ENCODE data around the gene GPR33. TPM values are rescaled to one million over a fixed set of nuclear protein-coding genes. Genes with fewer than 3 reads are reported as not detected.

GPR33 gene
- total RNA-seq, 1 experiment from 2014 or later, result not detected

DNA sequence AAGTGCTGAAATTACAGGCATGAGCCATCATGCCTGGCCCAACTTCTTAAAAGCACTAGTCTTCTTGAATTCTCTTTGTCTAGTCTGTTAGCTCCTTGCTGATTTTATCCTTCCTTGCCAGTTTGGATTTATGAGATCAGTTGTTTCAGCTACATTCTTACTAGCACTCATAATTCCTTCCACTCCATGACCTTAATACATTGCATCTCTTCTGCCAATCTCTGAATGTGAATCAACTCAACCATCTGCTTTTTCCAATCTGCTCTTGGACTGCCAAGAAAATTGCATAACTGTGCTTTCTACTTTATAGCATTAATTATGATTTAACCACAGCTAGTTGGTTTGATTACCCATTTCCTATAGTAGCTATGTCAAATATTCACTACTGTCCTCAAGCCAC lies 52.6 kb downstream of the GPR33 start:
- BruUV-seq (replicated peaks), result no TSS peak
- H3K4me3 ChIP-seq (replicated peaks in 1 of 2; ENCODE audit: low read depth in 1 of 2, low read length in 2 of 2), result no peak overlapping the region
- H3K9ac ChIP-seq (ENCODE audit: low read length), result no peak overlapping the region
- ChIA-PET RAD21 (ENCODE audit: low non-redundant PET in 1 of 2, low total read pairs in 2 of 2, uncharacterized antibody in 2 of 2, unreplicated experiment in 2 of 2) (no interaction called here), CTCF (no interaction called here), POLR2A (interaction anchor here (2.3 kb wide), 1 partner anchor 15 kb away, joined by 10 read pairs; the partner anchor contains the start of gene HEATR5A)
- H2AFZ ChIP-seq (ENCODE audit: low read depth, low read length, poor library complexity, severe bottlenecking), result no peak overlapping the region
- TF ChIP-seq ZNF274 (IDR thresholded peaks at IDR 0.05; ENCODE audit: low read depth, low read length) (no peak), FOSL1 (IDR thresholded peaks at IDR 0.05; ENCODE audit: low read depth) (no peak), POLR2AphosphoS5 (IDR thresholded peaks at IDR 0.05; ENCODE audit: low read depth, low read length) (no peak), ZFX (IDR thresholded peaks at IDR 0.05) (no peak), RAD21 (IDR thresholded peaks at IDR 0.05; ENCODE audit: low read depth) (no peak), YY1 (IDR thresholded peaks at IDR 0.05; ENCODE audit: extremely low read depth, insufficient replicate concordance, low read depth, low read length) (no peak), EGR1 (IDR thresholded peaks at IDR 0.05; ENCODE audit: low read depth) (no peak), JUND (IDR thresholded peaks at IDR 0.05) (no peak), EZH2 (IDR thresholded peaks at IDR 0.05) (no peak), CEBPB (IDR thresholded peaks at IDR 0.05; ENCODE audit: low read depth) (no peak), EZH2phosphoT487 (IDR thresholded peaks at IDR 0.05; ENCODE audit: borderline replicate concordance) (no peak), SIN3A (IDR thresholded peaks at IDR 0.05; ENCODE audit: low read depth) (no peak), ELF1 (IDR thresholded peaks at IDR 0.05; ENCODE audit: borderline replicate concordance, low read depth) (no peak), SRF (IDR thresholded peaks at IDR 0.05; ENCODE audit: low read depth) (no peak), TCF7L2 (IDR thresholded peaks at IDR 0.05; ENCODE audit: borderline replicate concordance, extremely low read depth, insufficient read depth, insufficient read length) (no peak), CBX3 (IDR thresholded peaks at IDR 0.05; ENCODE audit: low read depth) (no peak)
- TF ChIP-seq, protein P1, sequence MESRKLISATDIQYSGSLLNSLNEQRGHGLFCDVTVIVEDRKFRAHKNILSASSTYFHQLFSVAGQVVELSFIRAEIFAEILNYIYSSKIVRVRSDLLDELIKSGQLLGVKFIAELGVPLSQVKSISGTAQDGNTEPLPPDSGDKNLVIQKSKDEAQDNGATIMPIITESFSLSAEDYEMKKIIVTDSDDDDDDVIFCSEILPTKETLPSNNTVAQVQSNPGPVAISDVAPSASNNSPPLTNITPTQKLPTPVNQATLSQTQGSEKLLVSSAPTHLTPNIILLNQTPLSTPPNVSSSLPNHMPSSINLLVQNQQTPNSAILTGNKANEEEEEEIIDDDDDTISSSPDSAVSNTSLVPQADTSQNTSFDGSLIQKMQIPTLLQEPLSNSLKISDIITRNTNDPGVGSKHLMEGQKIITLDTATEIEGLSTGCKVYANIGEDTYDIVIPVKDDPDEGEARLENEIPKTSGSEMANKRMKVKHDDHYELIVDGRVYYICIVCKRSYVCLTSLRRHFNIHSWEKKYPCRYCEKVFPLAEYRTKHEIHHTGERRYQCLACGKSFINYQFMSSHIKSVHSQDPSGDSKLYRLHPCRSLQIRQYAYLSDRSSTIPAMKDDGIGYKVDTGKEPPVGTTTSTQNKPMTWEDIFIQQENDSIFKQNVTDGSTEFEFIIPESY (IDR thresholded peaks at IDR 0.05; ENCODE audit: extremely low read depth, insufficient replicate concordance, low read length), result no peak
- TF ChIP-seq, protein P2, sequence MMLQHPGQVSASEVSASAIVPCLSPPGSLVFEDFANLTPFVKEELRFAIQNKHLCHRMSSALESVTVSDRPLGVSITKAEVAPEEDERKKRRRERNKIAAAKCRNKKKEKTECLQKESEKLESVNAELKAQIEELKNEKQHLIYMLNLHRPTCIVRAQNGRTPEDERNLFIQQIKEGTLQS (IDR thresholded peaks at IDR 0.05), result no peak
- TF ChIP-seq, protein P3, sequence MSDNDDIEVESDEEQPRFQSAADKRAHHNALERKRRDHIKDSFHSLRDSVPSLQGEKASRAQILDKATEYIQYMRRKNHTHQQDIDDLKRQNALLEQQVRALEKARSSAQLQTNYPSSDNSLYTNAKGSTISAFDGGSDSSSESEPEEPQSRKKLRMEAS (IDR thresholded peaks at IDR 0.05), result no peak
- no peak for ATAC-seq
- H3K4me2 ChIP-seq (ENCODE audit: low read length), result no peak overlapping the region
- no peaks in the 10 kb centered on the region for H3K36me3 ChIP-seq (ENCODE audit: control insufficient read depth in 1 of 2, insufficient read depth in 2 of 2, low read length in 2 of 2)
- H3K9me2 ChIP-seq (ENCODE audit: insufficient read depth), result no peaks in the 10 kb centered on the region
- H3K4me1 ChIP-seq (ENCODE audit: control insufficient read depth in 1 of 2, insufficient read depth in 2 of 2, low read length in 2 of 2), result no peaks in the 10 kb centered on the region
- no peaks in the 10 kb centered on the region for H3K9me3 ChIP-seq (ENCODE audit: control insufficient read depth in 1 of 2, insufficient read depth in 1 of 2, low read depth in 1 of 2, low read length in 2 of 2)
- H3K79me2 ChIP-seq (ENCODE audit: insufficient read depth, low read length), result no peaks in the 10 kb centered on the region
- DNase-seq (ENCODE audit: low read depth, low spot score), result no peak
- H4K20me1 ChIP-seq (ENCODE audit: insufficient read depth), result no peaks in the 10 kb centered on the region
- intact Hi-C loops (cut with micrococcal nuclease), result no loop called here
- H3K27ac ChIP-seq (ENCODE audit: low read depth, low read length), result no peak overlapping the region
- H3K27me3 ChIP-seq (ENCODE audit: insufficient read depth, low read length), result no peaks in the 10 kb centered on the region

Other genes with a start within 250 kb of the GPR33 start
- gene HEATR5A, start 67.5 kb downstream of the GPR33 start, total RNA-seq (2021; ENCODE audit: unreplicated experiment), result 20.9 TPM
- 24.6 TPM for gene DTD2, start 30.5 kb downstream of the GPR33 start, total RNA-seq (2021; ENCODE audit: unreplicated experiment)
- gene NUBPL, start 73.4 kb upstream of the GPR33 start, total RNA-seq (2021; ENCODE audit: unreplicated experiment), result 11.3 TPM